LNCaP clone FGC (cell line): ENCODE results near the gene ZNF816.
"Not testable (repeated sequence)": the region's sequence is repeated elsewhere in the genome, so short reads cannot be mapped to it uniquely, and the experiment has no call there.

Experiments
- DNase-seq: peaks from one replicate; pipeline ENCODE4 v3.0.0-alpha.2; 2011; ENCODE audit warnings: low read depth
- H3K4me3 ChIP-seq: 2 replicates; pipeline ENCODE4 v1.5.1; 2011; ENCODE audit warnings: mild to moderate bottlenecking, low read depth, low read length, control low read depth
- TF ChIP-seq, protein P1 (sequence below): IDR thresholded peaks from 2 replicates; pipeline ENCODE4 v1.5.1; 2012; ENCODE audit warnings: mild to moderate bottlenecking; ENCODE audit not compliant: control insufficient read depth, insufficient read depth; ENCODE audit errors: extremely low read depth

Gene ZNF816

DNA sequence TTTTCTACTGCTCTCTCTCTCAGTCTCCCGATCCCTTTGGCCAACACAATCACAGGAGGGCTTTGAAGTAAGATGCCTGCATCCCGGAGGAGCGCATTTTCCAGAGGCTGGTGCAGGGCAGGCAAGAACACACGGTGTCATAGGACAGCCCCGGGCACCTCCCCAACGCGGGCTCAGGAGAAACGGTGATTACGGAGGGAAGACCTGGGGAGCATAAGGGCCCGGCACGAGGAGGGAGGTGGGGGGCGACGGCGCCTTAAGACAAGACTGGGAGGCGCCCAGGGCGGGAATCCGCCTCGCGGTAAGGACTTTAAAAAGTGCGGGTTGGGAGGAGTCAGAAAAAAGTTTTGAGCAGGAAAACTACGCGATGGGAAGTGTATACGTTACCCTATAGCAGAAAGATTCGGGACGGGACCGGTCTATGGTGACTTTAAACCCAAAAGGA is 20.7 kb downstream of the ZNF816 start:
- TF ChIP-seq, protein P1, sequence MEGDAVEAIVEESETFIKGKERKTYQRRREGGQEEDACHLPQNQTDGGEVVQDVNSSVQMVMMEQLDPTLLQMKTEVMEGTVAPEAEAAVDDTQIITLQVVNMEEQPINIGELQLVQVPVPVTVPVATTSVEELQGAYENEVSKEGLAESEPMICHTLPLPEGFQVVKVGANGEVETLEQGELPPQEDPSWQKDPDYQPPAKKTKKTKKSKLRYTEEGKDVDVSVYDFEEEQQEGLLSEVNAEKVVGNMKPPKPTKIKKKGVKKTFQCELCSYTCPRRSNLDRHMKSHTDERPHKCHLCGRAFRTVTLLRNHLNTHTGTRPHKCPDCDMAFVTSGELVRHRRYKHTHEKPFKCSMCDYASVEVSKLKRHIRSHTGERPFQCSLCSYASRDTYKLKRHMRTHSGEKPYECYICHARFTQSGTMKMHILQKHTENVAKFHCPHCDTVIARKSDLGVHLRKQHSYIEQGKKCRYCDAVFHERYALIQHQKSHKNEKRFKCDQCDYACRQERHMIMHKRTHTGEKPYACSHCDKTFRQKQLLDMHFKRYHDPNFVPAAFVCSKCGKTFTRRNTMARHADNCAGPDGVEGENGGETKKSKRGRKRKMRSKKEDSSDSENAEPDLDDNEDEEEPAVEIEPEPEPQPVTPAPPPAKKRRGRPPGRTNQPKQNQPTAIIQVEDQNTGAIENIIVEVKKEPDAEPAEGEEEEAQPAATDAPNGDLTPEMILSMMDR = no peak
- DNase-seq = no peak
- peak overlapping the region; percentile 100 for H3K4me3 ChIP-seq

DNA sequence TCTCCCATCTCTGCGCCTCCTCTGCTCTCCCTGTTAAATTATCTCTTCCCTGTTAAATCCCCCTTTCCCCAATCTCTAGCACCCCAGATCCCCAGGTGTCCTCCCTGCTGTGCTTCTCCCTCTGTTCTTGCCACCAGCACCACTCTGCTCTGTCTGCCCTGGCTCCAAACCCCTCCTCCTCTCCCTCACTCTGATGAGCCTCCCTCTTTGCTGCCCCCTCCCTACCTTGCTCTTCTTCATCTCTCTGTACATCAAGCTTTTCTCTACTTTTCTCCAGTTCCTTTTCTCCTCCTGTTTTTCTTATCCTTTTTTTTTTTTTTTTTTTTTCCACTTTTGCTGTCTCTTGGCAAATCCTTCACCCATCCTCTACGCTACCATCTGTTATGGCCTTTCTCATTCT is 21.2 kb downstream of the ZNF816 start:
- peak overlapping the region; percentile 100 for H3K4me3 ChIP-seq
- not testable (repeated sequence) for DNase-seq

DNA sequence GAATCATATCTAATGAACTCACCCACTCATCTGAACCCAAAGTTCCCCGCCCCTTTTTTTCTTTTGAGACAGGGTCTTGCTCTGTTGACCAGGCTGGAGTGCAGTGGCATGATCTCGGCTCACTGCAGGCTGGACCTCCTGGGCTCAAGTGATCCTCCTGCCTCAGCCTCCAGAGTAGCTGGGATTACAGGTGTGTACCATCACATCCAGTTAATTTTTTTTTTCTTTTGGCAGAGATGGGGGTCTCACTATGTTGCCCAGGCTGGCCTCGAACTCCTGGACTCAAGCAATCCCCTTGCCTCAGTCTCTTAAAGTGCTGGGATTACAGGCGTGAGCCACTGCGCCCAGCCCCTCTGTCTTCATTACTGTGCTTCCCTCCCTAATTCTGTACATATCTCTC is 21.8 kb downstream of the ZNF816 start:
- not testable (repeated sequence) for H3K4me3 ChIP-seq, DNase-seq

DNA sequence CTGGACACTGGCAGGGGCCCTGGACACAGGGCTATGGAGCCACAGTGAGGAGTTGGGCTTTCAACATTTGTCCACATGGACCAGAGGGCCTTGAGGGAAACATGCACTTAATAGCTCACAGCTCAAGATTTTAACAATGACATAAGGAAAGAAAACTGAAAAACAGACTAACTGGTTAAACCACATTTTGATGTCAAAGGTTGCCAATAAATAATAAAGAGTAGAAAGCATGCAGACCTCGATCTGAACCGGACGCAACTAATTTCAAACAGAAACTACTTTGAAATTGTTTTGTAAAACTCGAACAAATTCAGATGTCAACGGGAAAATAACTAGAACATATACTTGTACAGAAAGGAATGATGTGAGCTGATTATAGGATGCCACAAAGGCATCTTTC is 23.9 kb downstream of the ZNF816 start:
- DNase-seq = peak; percentile 80
- TF ChIP-seq, protein P1 = no peak
- peak overlapping the region; percentile 18 for H3K4me3 ChIP-seq

DNA sequence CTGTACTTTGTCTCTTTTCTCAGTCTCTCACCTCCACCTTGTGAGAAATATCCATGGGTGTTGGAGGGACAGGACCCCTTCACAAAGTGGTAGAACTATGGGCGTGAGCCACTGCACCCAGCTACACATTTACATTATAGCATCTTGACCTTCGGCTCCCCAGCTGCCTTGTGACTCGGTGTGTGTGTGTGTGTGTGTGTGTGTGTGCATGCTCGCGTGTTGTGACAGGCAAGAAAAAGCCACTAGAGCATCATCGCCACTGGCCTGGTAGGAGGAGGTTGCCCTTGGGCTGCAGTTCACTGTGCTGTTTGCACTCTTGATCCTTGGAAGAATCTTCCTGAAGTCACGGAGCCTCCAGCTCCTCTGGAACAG is 25.7 kb downstream of the ZNF816 start:
- no peak overlapping the region for H3K4me3 ChIP-seq
- DNase-seq = no peak
- TF ChIP-seq, protein P1 = no peak

DNA sequence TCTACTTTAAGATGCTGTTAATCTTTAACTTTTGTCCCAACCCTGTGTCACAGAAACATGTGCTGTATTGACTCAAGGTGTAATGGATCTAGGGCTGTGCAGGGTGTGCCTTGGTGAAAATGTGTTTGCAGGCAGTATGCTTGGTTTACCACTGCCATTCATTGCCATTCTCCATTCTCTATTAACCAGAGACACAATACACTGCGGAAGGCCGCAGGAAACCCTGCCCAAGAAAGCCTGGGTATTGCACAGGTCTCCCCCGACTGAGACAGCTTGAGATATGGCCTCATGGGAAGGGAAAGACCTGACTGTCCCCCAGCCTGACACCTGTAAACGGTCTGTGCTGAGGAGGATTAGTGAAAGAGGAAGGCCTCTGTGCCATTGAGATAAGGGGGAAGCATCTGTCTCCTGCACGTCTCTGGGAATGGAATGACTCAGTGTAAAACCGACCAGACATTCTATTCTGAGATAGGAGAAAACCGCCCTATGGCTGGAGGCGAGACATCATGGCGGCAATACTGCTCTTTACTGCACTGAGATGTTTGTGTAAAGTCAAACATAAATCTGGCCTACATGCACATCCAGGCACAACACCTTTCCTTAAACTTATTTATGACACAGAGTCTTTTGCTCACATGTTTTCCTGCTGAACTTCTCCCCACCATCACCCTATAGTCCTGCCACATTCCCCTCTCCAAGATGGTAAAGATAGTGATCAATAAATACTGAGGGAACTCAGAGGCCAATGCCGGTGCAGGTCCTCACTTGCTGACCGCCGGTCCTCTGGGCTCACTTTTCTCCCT is 26.3 kb downstream of the ZNF816 start:
- no peak for DNase-seq
- TF ChIP-seq, protein P1 = no peak
- no peak overlapping the region for H3K4me3 ChIP-seq

DNA sequence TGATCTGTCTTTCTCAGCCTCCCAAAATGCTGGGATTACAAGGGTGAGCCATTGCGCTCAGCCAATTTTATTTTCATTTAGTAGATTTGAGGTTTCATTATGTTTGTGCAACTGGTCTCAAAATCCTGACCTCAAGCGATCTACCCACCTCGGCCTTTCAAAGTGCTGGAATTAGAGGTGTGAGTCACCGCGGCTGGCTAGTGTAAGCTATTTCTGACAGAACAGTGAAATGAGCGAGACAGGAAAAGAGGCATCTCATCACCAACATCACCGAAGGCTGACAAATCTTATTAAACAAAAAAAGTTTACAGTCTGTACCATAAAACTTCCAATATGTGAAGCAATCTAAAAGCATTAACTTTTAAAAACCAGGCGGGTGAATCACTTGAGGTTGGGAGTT is 27.2 kb downstream of the ZNF816 start:
- H3K4me3 ChIP-seq = no peak overlapping the region
- TF ChIP-seq, protein P1 = no peak
- DNase-seq = no peak

DNA sequence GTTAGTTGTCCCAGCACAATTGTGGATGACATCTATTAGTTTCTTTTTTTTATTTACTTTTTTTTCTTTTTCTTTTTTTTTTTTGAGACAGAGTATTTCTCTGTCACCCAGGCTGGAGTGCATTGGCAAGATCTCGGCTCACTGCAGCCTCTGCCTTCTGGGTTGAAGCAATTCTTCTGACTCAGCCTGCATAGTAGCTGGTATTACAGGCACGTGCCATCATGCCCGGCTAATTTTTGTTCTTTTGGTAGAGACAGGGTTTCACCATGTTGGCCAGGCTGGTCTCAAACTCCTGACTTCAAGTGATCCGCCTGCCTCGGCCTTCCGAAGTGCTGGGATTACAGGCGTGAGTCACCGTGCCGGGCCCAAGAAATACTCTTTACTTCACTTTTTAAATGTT is 38.0 kb downstream of the ZNF816 start:
- not testable (repeated sequence) for DNase-seq, H3K4me3 ChIP-seq
